ENCODE measurements around the gene UBQLN3.

Gene UBQLN3

GRCh38 chr11:5476186-5476819 lies 33.5 kb downstream of the UBQLN3 start:
- peak; percentile 56 for DNase-seq (ENCODE audit: low read depth, low spot score)
- in situ Hi-C loops (cut with HindIII; ENCODE audit: low sequenced_read_pairs), result no loop called here
- no peak overlapping the region for H3K4me3 ChIP-seq (ENCODE audit: low read depth, low read length)
- peak; percentile 83 for TF ChIP-seq CTCF (IDR thresholded peaks at IDR 0.05; ENCODE audit: low read depth, low read length)

GRCh38 chr11:5473921-5474320 lies 35.8 kb downstream of the UBQLN3 start:
- no peak for TF ChIP-seq CTCF (IDR thresholded peaks at IDR 0.05; ENCODE audit: low read depth, low read length)
- no peak for DNase-seq (ENCODE audit: low read depth, low spot score)
- in situ Hi-C loops (cut with HindIII; ENCODE audit: low sequenced_read_pairs), result no loop called here
- no peak overlapping the region for H3K4me3 ChIP-seq (ENCODE audit: low read depth, low read length)

- no peak overlapping the region for H3K4me3 ChIP-seq (ENCODE audit: low read depth, low read length)
- no peak for DNase-seq (ENCODE audit: low read depth, low spot score)
- TF ChIP-seq CTCF (IDR thresholded peaks at IDR 0.05; ENCODE audit: low read depth, low read length), result no peak
- in situ Hi-C loops (cut with HindIII; ENCODE audit: low sequenced_read_pairs), result no loop called here
Observed at GRCh38 chr11:5467527-5467926, 42.2 kb downstream of the UBQLN3 start.

GRCh38 chr11:5460983-5461621 lies 48.7 kb downstream of the UBQLN3 start:
- TF ChIP-seq CTCF (IDR thresholded peaks at IDR 0.05; ENCODE audit: low read depth, low read length), result no peak
- DNase-seq (ENCODE audit: low read depth, low spot score), result no peak
- in situ Hi-C loops (cut with HindIII; ENCODE audit: low sequenced_read_pairs), result no loop called here

More at GRCh38 chr11:5460983-5461621, 48.7 kb downstream of the UBQLN3 start:
- no peak overlapping the region for H3K4me3 ChIP-seq (ENCODE audit: low read depth, low read length)

Data from astrocyte of the spinal cord (primary cell).